ENCODE measurements around the gene DEPDC5.

DEPDC5 gene

DNA sequence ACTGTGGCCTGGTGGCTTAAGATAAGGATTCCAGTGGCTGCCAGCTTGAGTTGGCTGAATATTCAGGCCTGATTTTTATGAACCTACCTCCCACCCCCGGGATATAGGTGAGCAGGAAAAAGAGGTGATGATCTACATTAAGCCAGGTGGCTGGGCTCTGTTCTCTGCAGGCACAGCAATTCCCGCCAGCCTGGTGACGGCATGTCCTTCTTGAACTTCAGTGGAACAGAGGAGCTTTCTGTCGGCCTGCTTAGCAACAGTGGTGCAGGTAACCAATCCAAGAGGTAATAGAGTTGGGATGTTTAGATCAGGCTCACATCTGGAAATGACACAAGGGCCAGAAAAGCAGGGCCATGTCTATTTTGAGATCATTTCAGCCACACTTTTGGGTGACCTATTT lies 68.7 kb downstream of the DEPDC5 start:
- Histone ChIP-seq H3K27ac (ENCODE audit: low read depth, low read length) (no peak overlapping the region), H3K36me3 (ENCODE audit: control insufficient read depth, insufficient read depth, low read length) (peaks cover 34% of the 10 kb centered on the region)

DNA sequence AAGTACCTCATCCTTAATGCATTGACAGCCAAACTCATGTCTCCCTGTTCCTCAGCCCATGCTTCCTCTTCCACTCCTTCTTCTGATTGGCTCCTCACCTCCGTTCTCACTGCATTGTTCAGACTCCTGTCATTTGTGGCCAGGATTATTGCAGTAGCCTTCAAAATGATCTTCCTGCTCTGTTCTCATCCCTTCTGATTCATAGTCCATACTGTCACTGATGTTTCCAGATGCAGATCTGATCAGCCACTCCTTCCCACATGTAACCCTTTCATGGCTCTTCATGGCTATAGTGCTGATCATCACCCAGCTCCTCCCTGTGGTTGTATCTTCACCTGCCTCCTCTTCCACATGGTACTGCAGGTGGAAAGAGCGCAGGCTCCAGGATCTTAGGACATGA lies 71.7 kb downstream of the DEPDC5 start:
- Histone ChIP-seq H3K36me3 (ENCODE audit: control insufficient read depth, insufficient read depth, low read length) (peaks cover 24% of the 10 kb centered on the region), H3K4me3 (ENCODE audit: low read length) (no peak overlapping the region), H3K4me1 (ENCODE audit: control insufficient read depth, insufficient read depth, low read length) (no peaks in the 10 kb centered on the region), H3K9ac (ENCODE audit: low read length) (no peak overlapping the region), H3K27ac (ENCODE audit: low read depth, low read length) (no peak overlapping the region), H3K27me3 (ENCODE audit: control insufficient read depth, insufficient read depth, low read length) (no peaks in the 10 kb centered on the region)

More for the DNA sequence above, 68.7 kb downstream of the DEPDC5 start:
- no peaks in the 10 kb centered on the region for H3K27me3 ChIP-seq (ENCODE audit: control insufficient read depth, insufficient read depth, low read length)
- no peaks in the 10 kb centered on the region for H3K4me1 ChIP-seq (ENCODE audit: control insufficient read depth, insufficient read depth, low read length)
- H3K9ac ChIP-seq (ENCODE audit: low read length), result no peak overlapping the region
- no peak overlapping the region for H3K4me3 ChIP-seq (ENCODE audit: low read length)

DNA sequence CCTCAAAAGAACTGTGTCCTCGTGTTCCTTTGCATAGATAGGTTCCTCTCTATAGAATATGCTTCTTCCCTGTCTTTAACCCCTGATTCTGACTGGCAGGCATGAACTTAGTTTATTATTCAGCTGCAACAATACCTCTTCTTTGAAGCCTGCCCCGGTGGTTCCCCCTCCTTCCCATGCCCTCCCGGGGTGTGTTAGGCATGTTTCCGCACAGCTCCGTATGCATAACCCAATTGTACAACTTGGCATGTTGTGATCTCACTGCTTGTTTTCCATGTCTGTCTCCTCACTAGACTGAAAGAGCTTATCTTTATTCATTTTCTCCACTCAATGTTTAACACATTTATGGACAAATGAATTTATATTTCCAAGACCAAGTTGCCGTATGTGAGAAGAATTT lies 72.6 kb downstream of the DEPDC5 start:
- Histone ChIP-seq H3K27me3 (ENCODE audit: control insufficient read depth, insufficient read depth, low read length) (no peaks in the 10 kb centered on the region), H3K4me3 (ENCODE audit: low read length) (no peak overlapping the region), H3K36me3 (ENCODE audit: control insufficient read depth, insufficient read depth, low read length) (peaks cover 16% of the 10 kb centered on the region), H3K4me1 (ENCODE audit: control insufficient read depth, insufficient read depth, low read length) (no peaks in the 10 kb centered on the region), H3K27ac (ENCODE audit: low read depth, low read length) (no peak overlapping the region), H3K9ac (ENCODE audit: low read length) (no peak overlapping the region)

DNA sequence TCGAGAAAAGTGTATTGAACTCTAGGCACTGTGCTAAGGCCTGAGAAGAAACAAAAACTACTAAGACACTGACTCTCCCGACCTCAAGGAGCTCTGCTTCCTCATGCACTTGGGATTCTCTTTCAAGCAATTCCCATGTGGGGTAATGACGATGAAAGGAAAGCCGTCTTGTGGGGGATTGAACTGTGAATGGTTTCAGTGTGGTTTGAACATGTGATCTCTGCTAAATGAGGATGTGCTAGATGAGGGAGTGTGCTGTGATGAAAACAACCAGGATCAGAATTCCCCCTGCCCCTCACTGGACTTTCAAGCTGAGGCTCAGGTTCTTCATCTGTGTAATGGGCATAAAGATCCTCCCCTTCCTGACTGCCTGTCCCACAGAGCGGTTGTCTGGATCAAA lies 74.9 kb downstream of the DEPDC5 start:
- Histone ChIP-seq H3K27me3 (ENCODE audit: control insufficient read depth, insufficient read depth, low read length) (no peaks in the 10 kb centered on the region), H3K4me1 (ENCODE audit: control insufficient read depth, insufficient read depth, low read length) (no peaks in the 10 kb centered on the region), H3K27ac (ENCODE audit: low read depth, low read length) (no peak overlapping the region), H3K9ac (ENCODE audit: low read length) (no peak overlapping the region), H3K36me3 (ENCODE audit: control insufficient read depth, insufficient read depth, low read length) (peaks cover 7% of the 10 kb centered on the region), H3K4me3 (ENCODE audit: low read length) (no peak overlapping the region)

DNA sequence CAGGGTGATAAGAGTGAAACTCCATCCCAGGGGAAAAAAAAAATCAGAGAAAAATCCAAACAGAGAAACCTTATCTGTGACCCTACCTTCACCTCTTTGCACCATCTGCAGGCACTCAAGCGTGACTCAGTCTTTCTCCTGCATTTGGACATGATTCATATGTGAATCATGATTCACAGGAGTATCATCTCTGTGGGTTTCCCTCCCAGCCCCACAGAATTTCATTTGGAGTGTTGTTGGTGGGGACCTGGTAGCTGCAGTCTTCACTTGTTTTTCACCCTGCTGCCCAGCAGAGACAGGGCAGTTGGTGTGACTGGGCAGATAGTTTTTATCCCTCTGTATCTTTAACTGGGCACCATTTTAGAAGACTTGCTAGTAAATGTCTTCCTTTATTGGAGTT lies 75.7 kb downstream of the DEPDC5 start:
- no peak overlapping the region for H3K4me3 ChIP-seq (ENCODE audit: low read length)
- peak overlapping the region; percentile 36 for H3K27ac ChIP-seq (ENCODE audit: low read depth, low read length)
- H3K27me3 ChIP-seq (ENCODE audit: control insufficient read depth, insufficient read depth, low read length), result no peaks in the 10 kb centered on the region
- H3K36me3 ChIP-seq (ENCODE audit: control insufficient read depth, insufficient read depth, low read length), result peaks cover 11% of the 10 kb centered on the region
- H3K9ac ChIP-seq (ENCODE audit: low read length), result no peak overlapping the region
- no peaks in the 10 kb centered on the region for H3K4me1 ChIP-seq (ENCODE audit: control insufficient read depth, insufficient read depth, low read length)

DNA sequence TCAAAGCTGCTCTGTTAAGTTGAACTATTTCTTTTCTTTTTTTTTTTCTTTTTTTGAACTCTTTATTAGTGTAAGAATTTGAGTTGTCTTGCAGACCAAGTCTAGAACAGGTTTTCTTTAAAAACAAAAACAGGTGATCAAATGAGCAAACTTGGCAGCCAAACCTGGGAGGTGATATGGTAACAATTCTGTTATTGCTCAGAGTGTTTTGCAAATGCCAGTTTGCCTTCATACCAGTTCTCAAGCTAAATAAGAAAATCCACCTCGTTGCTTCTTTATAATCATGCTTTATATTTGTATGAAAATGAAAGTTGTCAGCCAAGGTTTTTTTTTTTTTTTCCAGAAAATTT lies 76.9 kb downstream of the DEPDC5 start:
- H3K36me3 ChIP-seq (ENCODE audit: control insufficient read depth, insufficient read depth, low read length), result peaks cover 9% of the 10 kb centered on the region
- no peaks in the 10 kb centered on the region for H3K27me3 ChIP-seq (ENCODE audit: control insufficient read depth, insufficient read depth, low read length)
- H3K4me1 ChIP-seq (ENCODE audit: control insufficient read depth, insufficient read depth, low read length), result no peaks in the 10 kb centered on the region
- H3K9ac ChIP-seq (ENCODE audit: low read length), result no peak overlapping the region
- no peak overlapping the region for H3K27ac ChIP-seq (ENCODE audit: low read depth, low read length)
- no peak overlapping the region for H3K4me3 ChIP-seq (ENCODE audit: low read length)

DNA sequence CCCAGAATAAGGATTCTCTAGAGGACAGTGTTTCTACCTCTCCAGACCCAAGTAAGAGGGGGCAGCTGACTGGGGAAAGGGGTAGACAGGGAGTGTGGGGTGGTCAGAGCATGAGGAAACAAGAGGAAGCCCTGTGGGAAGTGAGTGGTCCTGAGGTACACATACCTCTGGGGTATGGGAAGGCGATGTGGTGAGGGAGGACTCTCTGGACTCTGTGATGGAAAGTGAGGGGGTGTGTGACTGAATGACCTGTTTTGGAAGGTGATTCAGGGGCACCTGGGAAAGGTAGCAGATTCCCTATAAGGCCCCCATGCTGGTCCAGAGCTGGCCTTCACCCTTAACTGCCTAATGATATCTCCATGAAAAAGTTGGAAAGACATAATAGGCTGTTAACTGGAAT lies 80.1 kb downstream of the DEPDC5 start:
- Histone ChIP-seq H3K4me1 (ENCODE audit: control insufficient read depth, insufficient read depth, low read length) (no peaks in the 10 kb centered on the region), H3K36me3 (ENCODE audit: control insufficient read depth, insufficient read depth, low read length) (peaks cover 11% of the 10 kb centered on the region), H3K27ac (ENCODE audit: low read depth, low read length) (no peak overlapping the region), H3K9ac (ENCODE audit: low read length) (no peak overlapping the region), H3K27me3 (ENCODE audit: control insufficient read depth, insufficient read depth, low read length) (no peaks in the 10 kb centered on the region), H3K4me3 (ENCODE audit: low read length) (no peak overlapping the region)

DNA sequence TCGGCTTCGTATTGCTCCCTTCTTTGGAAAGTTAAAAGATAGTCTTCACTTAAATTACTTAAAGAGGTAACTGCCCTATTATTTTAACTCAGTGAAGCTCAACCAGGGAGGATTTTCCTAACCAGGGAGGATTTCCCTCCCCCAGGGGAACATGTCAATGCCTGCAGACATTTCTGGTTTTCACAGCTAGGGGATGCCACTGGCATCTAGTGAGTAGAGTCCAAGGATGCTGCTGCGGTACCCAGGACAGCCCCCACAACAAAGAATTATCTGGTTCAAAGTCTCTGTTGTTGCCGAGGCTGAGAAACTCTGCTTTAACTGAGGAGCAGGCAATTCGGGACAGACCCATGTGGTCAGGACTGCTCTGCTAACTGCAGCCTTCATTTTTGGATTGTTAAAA lies 82.2 kb downstream of the DEPDC5 start:
- no peak overlapping the region for H3K9ac ChIP-seq (ENCODE audit: low read length)
- H3K27ac ChIP-seq (ENCODE audit: low read depth, low read length), result no peak overlapping the region
- peaks cover 10% of the 10 kb centered on the region for H3K36me3 ChIP-seq (ENCODE audit: control insufficient read depth, insufficient read depth, low read length)
- no peaks in the 10 kb centered on the region for H3K27me3 ChIP-seq (ENCODE audit: control insufficient read depth, insufficient read depth, low read length)
- H3K4me1 ChIP-seq (ENCODE audit: control insufficient read depth, insufficient read depth, low read length), result no peaks in the 10 kb centered on the region
- no peak overlapping the region for H3K4me3 ChIP-seq (ENCODE audit: low read length)

DNA sequence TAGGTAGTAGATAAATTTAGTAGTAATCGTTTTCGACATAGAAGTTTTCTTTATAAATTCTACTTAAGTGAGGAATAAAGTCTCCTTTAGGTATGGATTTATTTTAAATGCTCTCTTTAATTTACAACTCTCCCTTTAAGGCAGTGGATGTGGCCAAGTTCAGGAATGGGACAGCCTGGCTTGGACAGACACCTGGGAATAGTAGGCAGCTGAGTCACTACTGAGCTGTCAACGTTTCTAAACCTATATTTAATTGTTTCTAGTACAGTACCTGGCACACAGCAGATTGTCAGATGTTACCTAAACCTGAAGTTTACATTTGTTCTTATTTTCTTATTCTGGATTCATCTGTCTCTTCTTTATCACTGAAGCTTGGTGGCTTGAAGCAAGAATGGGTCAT lies 85.1 kb downstream of the DEPDC5 start:
- no peak overlapping the region for H3K27ac ChIP-seq (ENCODE audit: low read depth, low read length)
- H3K27me3 ChIP-seq (ENCODE audit: control insufficient read depth, insufficient read depth, low read length), result no peaks in the 10 kb centered on the region
- H3K4me1 ChIP-seq (ENCODE audit: control insufficient read depth, insufficient read depth, low read length), result no peaks in the 10 kb centered on the region
- peaks cover 14% of the 10 kb centered on the region for H3K36me3 ChIP-seq (ENCODE audit: control insufficient read depth, insufficient read depth, low read length)
- no peak overlapping the region for H3K9ac ChIP-seq (ENCODE audit: low read length)
- H3K4me3 ChIP-seq (ENCODE audit: low read length), result no peak overlapping the region

DNA sequence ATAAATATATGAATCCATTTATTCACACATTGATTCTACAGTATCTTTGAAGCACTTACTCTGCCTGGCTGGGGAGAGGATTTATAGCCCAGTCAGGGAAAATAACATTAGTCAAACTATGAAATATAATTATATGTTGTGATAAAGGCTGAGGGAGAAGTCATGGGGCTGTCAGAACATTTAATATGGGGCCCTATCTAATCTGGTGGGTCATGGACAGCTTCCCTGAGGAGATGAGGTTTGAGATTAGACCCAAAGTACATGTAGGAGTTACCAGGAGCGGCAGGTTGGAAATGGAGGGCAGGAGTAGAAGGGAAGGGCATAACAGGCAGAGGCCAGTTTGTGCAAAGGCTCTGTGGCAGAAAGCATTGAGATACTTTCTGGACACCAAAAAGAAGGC lies 86.2 kb downstream of the DEPDC5 start:
- no peak overlapping the region for H3K27ac ChIP-seq (ENCODE audit: low read depth, low read length)

DNA sequence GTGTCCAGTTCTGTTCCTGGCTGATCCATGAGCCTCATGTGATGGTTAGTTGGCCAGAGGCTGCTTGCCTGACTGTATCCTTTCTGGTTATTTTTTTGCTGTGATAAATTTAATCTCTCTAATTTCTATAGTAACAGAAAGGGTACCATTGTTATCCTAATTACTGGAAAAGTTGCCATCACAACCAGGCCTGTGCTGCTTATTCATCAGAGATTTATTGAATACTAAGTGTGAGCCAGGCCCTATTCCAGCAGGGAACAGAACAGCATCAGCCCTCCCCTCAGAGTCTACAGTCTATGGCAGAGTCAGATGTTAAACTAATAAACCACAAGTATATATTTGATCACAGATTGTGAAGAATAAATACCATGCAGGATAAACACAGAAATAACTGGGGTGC lies 86.8 kb downstream of the DEPDC5 start:
- H3K27me3 ChIP-seq (ENCODE audit: control insufficient read depth, insufficient read depth, low read length), result no peaks in the 10 kb centered on the region
- no peak overlapping the region for H3K27ac ChIP-seq (ENCODE audit: low read depth, low read length)
- H3K4me1 ChIP-seq (ENCODE audit: control insufficient read depth, insufficient read depth, low read length), result no peaks in the 10 kb centered on the region
- peaks cover 21% of the 10 kb centered on the region for H3K36me3 ChIP-seq (ENCODE audit: control insufficient read depth, insufficient read depth, low read length)
- H3K4me3 ChIP-seq (ENCODE audit: low read length), result no peak overlapping the region
- no peak overlapping the region for H3K9ac ChIP-seq (ENCODE audit: low read length)

More for the DNA sequence above, 86.2 kb downstream of the DEPDC5 start:
- no peaks in the 10 kb centered on the region for H3K27me3 ChIP-seq (ENCODE audit: control insufficient read depth, insufficient read depth, low read length)
- peaks cover 15% of the 10 kb centered on the region for H3K36me3 ChIP-seq (ENCODE audit: control insufficient read depth, insufficient read depth, low read length)
- no peaks in the 10 kb centered on the region for H3K4me1 ChIP-seq (ENCODE audit: control insufficient read depth, insufficient read depth, low read length)
- H3K4me3 ChIP-seq (ENCODE audit: low read length), result no peak overlapping the region
- no peak overlapping the region for H3K9ac ChIP-seq (ENCODE audit: low read length)

DNA sequence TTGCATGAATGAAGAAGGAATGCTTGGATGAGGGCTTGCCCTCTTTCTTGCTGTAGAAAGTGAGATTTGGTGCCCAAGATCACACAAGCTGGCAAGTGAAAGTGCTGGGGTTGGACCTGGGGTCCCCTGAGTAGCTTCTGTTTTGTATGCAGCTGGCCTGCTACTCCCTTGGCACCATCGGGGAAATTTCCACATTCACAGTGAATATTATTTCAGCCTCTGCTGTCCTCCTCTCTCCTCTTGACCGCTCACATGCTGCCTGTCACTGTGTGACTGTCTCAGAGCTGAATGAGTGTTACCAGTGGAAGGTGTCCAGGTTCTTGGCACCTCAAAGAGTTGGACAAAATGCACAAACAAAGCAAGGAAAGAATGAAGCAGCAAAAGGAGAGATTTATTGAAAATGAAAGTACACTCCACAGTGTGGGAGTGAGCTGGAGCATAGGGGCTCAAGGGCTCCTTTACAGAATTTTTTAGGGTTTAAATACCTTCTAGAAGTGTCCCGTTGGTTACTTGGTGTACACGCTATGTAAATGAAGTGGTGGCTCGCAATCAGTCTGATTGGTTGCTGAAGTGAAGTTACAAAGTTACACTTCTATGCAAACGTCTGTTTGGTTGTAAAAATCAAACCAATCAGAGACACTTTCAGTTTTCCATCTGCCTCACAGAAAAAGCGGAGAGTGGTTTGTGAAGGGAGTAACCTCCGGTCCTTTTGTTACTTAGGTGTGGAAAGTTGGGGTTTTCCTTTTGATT lies 87.4 kb downstream of the DEPDC5 start:
- H3K4me1 ChIP-seq (ENCODE audit: control insufficient read depth, insufficient read depth, low read length), result no peaks in the 10 kb centered on the region
- no peaks in the 10 kb centered on the region for H3K27me3 ChIP-seq (ENCODE audit: control insufficient read depth, insufficient read depth, low read length)
- H3K27ac ChIP-seq (ENCODE audit: low read depth, low read length), result no peak overlapping the region
- no peak overlapping the region for H3K4me3 ChIP-seq (ENCODE audit: low read length)
- peaks cover 26% of the 10 kb centered on the region for H3K36me3 ChIP-seq (ENCODE audit: control insufficient read depth, insufficient read depth, low read length)
- no peak overlapping the region for H3K9ac ChIP-seq (ENCODE audit: low read length)

DNA sequence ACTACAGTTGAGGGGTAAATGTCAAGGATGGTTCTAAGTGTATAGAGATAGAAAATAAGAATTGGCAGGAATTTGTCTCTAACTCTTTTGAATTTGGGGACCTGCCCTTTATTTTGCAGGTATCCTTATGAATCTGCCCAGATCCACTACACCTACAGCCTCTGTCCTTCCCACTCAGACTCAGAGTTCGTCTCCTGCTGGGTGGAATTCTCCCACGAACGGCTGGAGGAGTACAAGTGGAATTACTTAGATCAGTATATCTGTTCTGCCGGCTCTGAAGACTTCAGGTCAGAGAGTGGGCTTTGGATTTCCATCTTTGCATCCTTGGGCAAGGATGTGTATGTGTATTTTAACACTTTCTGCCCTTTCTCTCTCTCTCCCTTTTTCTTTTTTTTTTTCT lies 89.7 kb downstream of the DEPDC5 start:
- Histone ChIP-seq H3K9ac (ENCODE audit: low read length) (no peak overlapping the region), H3K4me1 (ENCODE audit: control insufficient read depth, insufficient read depth, low read length) (no peaks in the 10 kb centered on the region), H3K27me3 (ENCODE audit: control insufficient read depth, insufficient read depth, low read length) (no peaks in the 10 kb centered on the region), H3K27ac (ENCODE audit: low read depth, low read length) (no peak overlapping the region), H3K36me3 (ENCODE audit: control insufficient read depth, insufficient read depth, low read length) (peaks cover 27% of the 10 kb centered on the region), H3K4me3 (ENCODE audit: low read length) (no peak overlapping the region)
